GM23338 (cell line): ENCODE measurements around the gene LNX1. TPM values are rescaled to one million over a fixed set of nuclear protein-coding genes. Genes with fewer than 3 reads are reported as not detected.

ENCODE experiments used
- ATAC-seq: fragments of 200-7000 bp; cut with Tn5 transposase; 3 replicates; pipeline ENCODE4 v1.9.1; 2020
- DNase-seq: peaks from one replicate; pipeline ENCODE4 v3.0.0-alpha.2; 2015; ENCODE audit warnings: low spot score
- H2AFZ ChIP-seq: fragments of 200-600 bp; sonication (generic); 2 replicates; pipeline ENCODE4 v1.8.0; 2016; ENCODE audit warnings: antibody characterized with exemption, mild to moderate bottlenecking, moderate library complexity
- H3F3A ChIP-seq: fragments of 200-600 bp; sonication (generic); replicated peaks from 2 replicates; pipeline ENCODE4 v1.8.0; 2017; ENCODE audit warnings: antibody characterized with exemption, mixed run types, low read depth
- H3K27ac ChIP-seq: fragments of 200-600 bp; sonication (generic); 2 replicates; pipeline ENCODE4 v1.6.1; 2016; ENCODE audit warnings: low read depth
- H3K27me3 ChIP-seq: fragments of 200-600 bp; sonication (generic); 2 replicates; pipeline ENCODE4 v1.8.0; 2016; ENCODE audit warnings: mild to moderate bottlenecking, mixed run types, moderate library complexity; ENCODE audit not compliant: insufficient read depth
- H3K36me3 ChIP-seq: fragments of 200-600 bp; sonication (generic); 2 replicates; pipeline ENCODE4 v1.8.0; 2016; ENCODE audit warnings: mild to moderate bottlenecking; ENCODE audit not compliant: insufficient read depth
- H3K4me1 ChIP-seq: fragments of 200-600 bp; sonication (generic); 2 replicates; pipeline ENCODE4 v1.8.0; 2016; ENCODE audit warnings: mild to moderate bottlenecking, moderate library complexity; ENCODE audit not compliant: insufficient read depth
- H3K4me2 ChIP-seq: fragments of 200-600 bp; sonication (generic); 2 replicates; pipeline ENCODE4 v1.7.1; 2017; ENCODE audit warnings: mixed run types
- H3K4me3 ChIP-seq: fragments of 200-600 bp; sonication (generic); 2 replicates; pipeline ENCODE4 v1.6.1; 2016; ENCODE audit warnings: mixed run types
- H3K79me2 ChIP-seq: fragments of 200-600 bp; sonication (generic); replicated peaks from 2 replicates; pipeline ENCODE4 v1.8.0; 2017; ENCODE audit warnings: mild to moderate bottlenecking; ENCODE audit not compliant: insufficient read depth
- H3K9me2 ChIP-seq: fragments of 200-600 bp; sonication (generic); 2 replicates; pipeline ENCODE4 v1.8.0; 2017; ENCODE audit not compliant: insufficient read depth
- H4K20me1 ChIP-seq: fragments of 200-600 bp; sonication (generic); replicated peaks from 2 replicates; pipeline ENCODE4 v1.8.0; 2017; ENCODE audit warnings: mild to moderate bottlenecking; ENCODE audit not compliant: insufficient read depth
- H3K27ac Mint-ChIP-seq: 2 replicates; pipeline ENCODE4 v1.8.0; 2020; ENCODE audit warnings: inconsistent platforms, mild to moderate bottlenecking, moderate library complexity, mixed read lengths
- H3K27me3 Mint-ChIP-seq: 3 replicates; pipeline ENCODE4 v1.8.0; 2022; ENCODE audit warnings: low read depth, mild to moderate bottlenecking, moderate library complexity, mixed read lengths, inconsistent platforms; ENCODE audit not compliant: insufficient read depth, poor library complexity
- H3K36me3 Mint-ChIP-seq: 3 replicates; pipeline ENCODE4 v1.8.0; 2021; ENCODE audit warnings: low read depth, mild to moderate bottlenecking, inconsistent platforms, moderate library complexity, mixed read lengths
- H3K4me1 Mint-ChIP-seq: 3 replicates; pipeline ENCODE4 v1.8.0; 2020; ENCODE audit warnings: mild to moderate bottlenecking, inconsistent platforms, mixed read lengths
- H3K4me3 Mint-ChIP-seq: 3 replicates; pipeline ENCODE4 v1.8.0; 2021; ENCODE audit warnings: moderate library complexity, mild to moderate bottlenecking, inconsistent platforms, mixed read lengths
- H3K9me3 Mint-ChIP-seq: 3 replicates; pipeline ENCODE4 v1.8.0; 2020; ENCODE audit warnings: moderate library complexity, mild to moderate bottlenecking, inconsistent platforms, mixed read lengths
- CREB1 ChIP-seq: fragments of 250-450 bp; sonication (Bioruptor Pico); IDR thresholded peaks from 2 replicates; pipeline ENCODE4 v1.5.0; 2020; ENCODE audit warnings: low read depth, mild to moderate bottlenecking, moderate library complexity
- ETS1 ChIP-seq: IDR thresholded peaks from 2 replicates; pipeline ENCODE4 v1.6.1; 2016; ENCODE audit warnings: antibody characterized with exemption
- EZH2 ChIP-seq: fragments of 200-600 bp; sonication (generic); IDR thresholded peaks from one replicate; pipeline ENCODE4 v1.8.0; 2017; ENCODE audit warnings: antibody characterized with exemption, mild to moderate bottlenecking, low read depth; ENCODE audit not compliant: unreplicated experiment
- EZH2phosphoT487 ChIP-seq: fragments of 200-600 bp; sonication (generic); IDR thresholded peaks from one replicate; pipeline ENCODE4 v1.8.1; 2018; ENCODE audit warnings: antibody characterized with exemption; ENCODE audit not compliant: unreplicated experiment
- JUNB ChIP-seq: IDR thresholded peaks from one replicate; pipeline ENCODE4 v1.6.1; 2016; ENCODE audit warnings: antibody characterized with exemption; ENCODE audit not compliant: unreplicated experiment
- NANOG ChIP-seq: IDR thresholded peaks from 2 replicates; pipeline ENCODE4 v1.6.1; 2016; ENCODE audit warnings: antibody characterized with exemption, borderline replicate concordance
- POLR2AphosphoS5 ChIP-seq: IDR thresholded peaks from 2 replicates; pipeline ENCODE4 v1.6.1; 2016; ENCODE audit warnings: antibody characterized with exemption, low read depth
- STAT1 ChIP-seq: IDR thresholded peaks from one replicate; pipeline ENCODE4 v1.6.1; 2016; ENCODE audit warnings: antibody characterized with exemption; ENCODE audit not compliant: unreplicated experiment
- ZNF114 ChIP-seq: fragments of 250-450 bp; sonication (Bioruptor Pico); IDR thresholded peaks from 2 replicates; pipeline ENCODE4 v1.5.0; 2020; ENCODE audit warnings: mild to moderate bottlenecking, moderate library complexity
- ZNF331 ChIP-seq: fragments of 250-450 bp; sonication (Bioruptor Pico); IDR thresholded peaks from 2 replicates; pipeline ENCODE4 v1.5.0; 2020; ENCODE audit warnings: low read depth, mild to moderate bottlenecking, moderate library complexity
- polyA plus RNA-seq: library from polyadenylated mRNA; unstranded; fragments of >200 nt; fragmentation: Nextera tagmentation; extraction: Ambion mirVana; gene quantifications from 2 replicates; pipeline ENCODE4 v1.2.1, GENCODE V29; 2016
- total RNA-seq: library from RNA; depleted of rRNA; stranded (reverse); fragments of >200 nt; shearing (Covaris generic); gene quantifications from 2 replicates; pipeline ENCODE4 v1.2.3, GENCODE V29; 2014
- TF ChIP-seq, protein P1 (sequence below), 2 experiments: fragments of 200-600 bp in 1 of 2; sonication (generic) in 1 of 2; conservative IDR thresholded peaks; 2 replicates each; pipeline versions ENCODE4 v1.5.1 to v1.6.1; 2016 to 2017; ENCODE audit warnings: antibody characterized with exemption in 2 of 2, low read depth in 2 of 2, mild to moderate bottlenecking in 2 of 2, moderate library complexity in 1 of 2
- TF ChIP-seq, protein P2 (sequence below): fragments of 250-450 bp; sonication (Bioruptor Pico); IDR thresholded peaks from 2 replicates; pipeline ENCODE4 v1.5.0; 2020; ENCODE audit warnings: mild to moderate bottlenecking, moderate library complexity
- TF ChIP-seq, protein P3 (sequence below): IDR thresholded peaks from one replicate; pipeline ENCODE4 v1.6.1; 2018; ENCODE audit warnings: antibody characterized with exemption; ENCODE audit not compliant: unreplicated experiment

The LNX1 gene
- total and polyA plus RNA-seq, 2 experiments from 2014 or later, result 5.4 to 6.4 TPM

- no peaks in the 10 kb centered on the region for H3F3A ChIP-seq
- H3K4me2 ChIP-seq, result no peak overlapping the region
- Mint-ChIP-seq H3K36me3 (no peaks in the 10 kb centered on the region), H3K9me3 (peaks cover 4% of the 10 kb centered on the region), H3K27ac (no peak overlapping the region), H3K27me3 (peaks cover 2% of the 10 kb centered on the region), H3K4me3 (no peak overlapping the region), H3K4me1 (no peaks in the 10 kb centered on the region)
- no peak for ATAC-seq
- no peaks in the 10 kb centered on the region for H4K20me1 ChIP-seq
- TF ChIP-seq NANOG, result no peak
- no peak for TF ChIP-seq STAT1
- no peak for TF ChIP-seq POLR2AphosphoS5
- no peak for TF ChIP-seq ZNF114 (CRISPR knock-in tag)
- no peak for TF ChIP-seq JUNB
- TF ChIP-seq, protein P1, sequence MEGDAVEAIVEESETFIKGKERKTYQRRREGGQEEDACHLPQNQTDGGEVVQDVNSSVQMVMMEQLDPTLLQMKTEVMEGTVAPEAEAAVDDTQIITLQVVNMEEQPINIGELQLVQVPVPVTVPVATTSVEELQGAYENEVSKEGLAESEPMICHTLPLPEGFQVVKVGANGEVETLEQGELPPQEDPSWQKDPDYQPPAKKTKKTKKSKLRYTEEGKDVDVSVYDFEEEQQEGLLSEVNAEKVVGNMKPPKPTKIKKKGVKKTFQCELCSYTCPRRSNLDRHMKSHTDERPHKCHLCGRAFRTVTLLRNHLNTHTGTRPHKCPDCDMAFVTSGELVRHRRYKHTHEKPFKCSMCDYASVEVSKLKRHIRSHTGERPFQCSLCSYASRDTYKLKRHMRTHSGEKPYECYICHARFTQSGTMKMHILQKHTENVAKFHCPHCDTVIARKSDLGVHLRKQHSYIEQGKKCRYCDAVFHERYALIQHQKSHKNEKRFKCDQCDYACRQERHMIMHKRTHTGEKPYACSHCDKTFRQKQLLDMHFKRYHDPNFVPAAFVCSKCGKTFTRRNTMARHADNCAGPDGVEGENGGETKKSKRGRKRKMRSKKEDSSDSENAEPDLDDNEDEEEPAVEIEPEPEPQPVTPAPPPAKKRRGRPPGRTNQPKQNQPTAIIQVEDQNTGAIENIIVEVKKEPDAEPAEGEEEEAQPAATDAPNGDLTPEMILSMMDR (conservative IDR thresholded peaks at IDR 0.05; ENCODE audit: low read depth in 2 of 2), result no peak
- no peak for TF ChIP-seq CREB1 (CRISPR knock-in tag)
- no peak for TF ChIP-seq EZH2phosphoT487
- TF ChIP-seq ZNF331, result no peak
- no peak for TF ChIP-seq ETS1
- TF ChIP-seq, protein P2, sequence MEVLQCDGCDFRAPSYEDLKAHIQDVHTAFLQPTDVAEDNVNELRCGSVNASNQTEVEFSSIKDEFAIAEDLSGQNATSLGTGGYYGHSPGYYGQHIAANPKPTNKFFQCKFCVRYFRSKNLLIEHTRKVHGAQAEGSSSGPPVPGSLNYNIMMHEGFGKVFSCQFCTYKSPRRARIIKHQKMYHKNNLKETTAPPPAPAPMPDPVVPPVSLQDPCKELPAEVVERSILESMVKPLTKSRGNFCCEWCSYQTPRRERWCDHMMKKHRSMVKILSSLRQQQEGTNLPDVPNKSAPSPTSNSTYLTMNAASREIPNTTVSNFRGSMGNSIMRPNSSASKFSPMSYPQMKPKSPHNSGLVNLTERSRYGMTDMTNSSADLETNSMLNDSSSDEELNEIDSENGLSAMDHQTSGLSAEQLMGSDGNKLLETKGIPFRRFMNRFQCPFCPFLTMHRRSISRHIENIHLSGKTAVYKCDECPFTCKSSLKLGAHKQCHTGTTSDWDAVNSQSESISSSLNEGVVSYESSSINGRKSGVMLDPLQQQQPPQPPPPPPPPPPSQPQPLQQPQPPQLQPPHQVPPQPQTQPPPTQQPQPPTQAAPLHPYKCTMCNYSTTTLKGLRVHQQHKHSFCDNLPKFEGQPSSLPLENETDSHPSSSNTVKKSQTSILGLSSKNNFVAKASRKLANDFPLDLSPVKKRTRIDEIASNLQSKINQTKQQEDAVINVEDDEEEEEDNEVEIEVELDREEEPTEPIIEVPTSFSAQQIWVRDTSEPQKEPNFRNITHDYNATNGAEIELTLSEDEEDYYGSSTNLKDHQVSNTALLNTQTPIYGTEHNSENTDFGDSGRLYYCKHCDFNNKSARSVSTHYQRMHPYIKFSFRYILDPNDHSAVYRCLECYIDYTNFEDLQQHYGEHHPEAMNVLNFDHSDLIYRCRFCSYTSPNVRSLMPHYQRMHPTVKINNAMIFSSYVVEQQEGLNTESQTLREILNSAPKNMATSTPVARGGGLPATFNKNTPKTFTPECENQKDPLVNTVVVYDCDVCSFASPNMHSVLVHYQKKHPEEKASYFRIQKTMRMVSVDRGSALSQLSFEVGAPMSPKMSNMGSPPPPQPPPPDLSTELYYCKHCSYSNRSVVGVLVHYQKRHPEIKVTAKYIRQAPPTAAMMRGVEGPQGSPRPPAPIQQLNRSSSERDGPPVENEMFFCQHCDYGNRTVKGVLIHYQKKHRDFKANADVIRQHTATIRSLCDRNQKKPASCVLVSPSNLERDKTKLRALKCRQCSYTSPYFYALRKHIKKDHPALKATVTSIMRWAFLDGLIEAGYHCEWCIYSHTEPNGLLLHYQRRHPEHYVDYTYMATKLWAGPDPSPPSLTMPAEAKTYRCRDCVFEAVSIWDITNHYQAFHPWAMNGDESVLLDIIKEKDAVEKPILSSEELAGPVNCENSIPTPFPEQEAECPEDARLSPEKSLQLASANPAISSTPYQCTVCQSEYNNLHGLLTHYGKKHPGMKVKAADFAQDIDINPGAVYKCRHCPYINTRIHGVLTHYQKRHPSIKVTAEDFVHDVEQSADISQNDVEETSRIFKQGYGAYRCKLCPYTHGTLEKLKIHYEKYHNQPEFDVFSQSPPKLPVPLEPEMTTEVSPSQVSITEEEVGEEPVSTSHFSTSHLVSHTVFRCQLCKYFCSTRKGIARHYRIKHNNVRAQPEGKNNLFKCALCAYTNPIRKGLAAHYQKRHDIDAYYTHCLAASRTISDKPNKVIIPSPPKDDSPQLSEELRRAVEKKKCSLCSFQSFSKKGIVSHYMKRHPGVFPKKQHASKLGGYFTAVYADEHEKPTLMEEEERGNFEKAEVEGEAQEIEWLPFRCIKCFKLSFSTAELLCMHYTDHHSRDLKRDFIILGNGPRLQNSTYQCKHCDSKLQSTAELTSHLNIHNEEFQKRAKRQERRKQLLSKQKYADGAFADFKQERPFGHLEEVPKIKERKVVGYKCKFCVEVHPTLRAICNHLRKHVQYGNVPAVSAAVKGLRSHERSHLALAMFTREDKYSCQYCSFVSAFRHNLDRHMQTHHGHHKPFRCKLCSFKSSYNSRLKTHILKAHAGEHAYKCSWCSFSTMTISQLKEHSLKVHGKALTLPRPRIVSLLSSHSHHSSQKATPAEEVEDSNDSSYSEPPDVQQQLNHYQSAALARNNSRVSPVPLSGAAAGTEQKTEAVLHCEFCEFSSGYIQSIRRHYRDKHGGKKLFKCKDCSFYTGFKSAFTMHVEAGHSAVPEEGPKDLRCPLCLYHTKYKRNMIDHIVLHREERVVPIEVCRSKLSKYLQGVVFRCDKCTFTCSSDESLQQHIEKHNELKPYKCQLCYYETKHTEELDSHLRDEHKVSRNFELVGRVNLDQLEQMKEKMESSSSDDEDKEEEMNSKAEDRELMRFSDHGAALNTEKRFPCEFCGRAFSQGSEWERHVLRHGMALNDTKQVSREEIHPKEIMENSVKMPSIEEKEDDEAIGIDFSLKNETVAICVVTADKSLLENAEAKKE (CRISPR knock-in tag), result no peak
- no peak for TF ChIP-seq EZH2
- TF ChIP-seq, protein P3, sequence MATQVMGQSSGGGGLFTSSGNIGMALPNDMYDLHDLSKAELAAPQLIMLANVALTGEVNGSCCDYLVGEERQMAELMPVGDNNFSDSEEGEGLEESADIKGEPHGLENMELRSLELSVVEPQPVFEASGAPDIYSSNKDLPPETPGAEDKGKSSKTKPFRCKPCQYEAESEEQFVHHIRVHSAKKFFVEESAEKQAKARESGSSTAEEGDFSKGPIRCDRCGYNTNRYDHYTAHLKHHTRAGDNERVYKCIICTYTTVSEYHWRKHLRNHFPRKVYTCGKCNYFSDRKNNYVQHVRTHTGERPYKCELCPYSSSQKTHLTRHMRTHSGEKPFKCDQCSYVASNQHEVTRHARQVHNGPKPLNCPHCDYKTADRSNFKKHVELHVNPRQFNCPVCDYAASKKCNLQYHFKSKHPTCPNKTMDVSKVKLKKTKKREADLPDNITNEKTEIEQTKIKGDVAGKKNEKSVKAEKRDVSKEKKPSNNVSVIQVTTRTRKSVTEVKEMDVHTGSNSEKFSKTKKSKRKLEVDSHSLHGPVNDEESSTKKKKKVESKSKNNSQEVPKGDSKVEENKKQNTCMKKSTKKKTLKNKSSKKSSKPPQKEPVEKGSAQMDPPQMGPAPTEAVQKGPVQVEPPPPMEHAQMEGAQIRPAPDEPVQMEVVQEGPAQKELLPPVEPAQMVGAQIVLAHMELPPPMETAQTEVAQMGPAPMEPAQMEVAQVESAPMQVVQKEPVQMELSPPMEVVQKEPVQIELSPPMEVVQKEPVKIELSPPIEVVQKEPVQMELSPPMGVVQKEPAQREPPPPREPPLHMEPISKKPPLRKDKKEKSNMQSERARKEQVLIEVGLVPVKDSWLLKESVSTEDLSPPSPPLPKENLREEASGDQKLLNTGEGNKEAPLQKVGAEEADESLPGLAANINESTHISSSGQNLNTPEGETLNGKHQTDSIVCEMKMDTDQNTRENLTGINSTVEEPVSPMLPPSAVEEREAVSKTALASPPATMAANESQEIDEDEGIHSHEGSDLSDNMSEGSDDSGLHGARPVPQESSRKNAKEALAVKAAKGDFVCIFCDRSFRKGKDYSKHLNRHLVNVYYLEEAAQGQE, result no peak
- no peaks in the 10 kb centered on the region for H3K27me3 ChIP-seq
- no peak for DNase-seq
- no peaks in the 10 kb centered on the region for H3K36me3 ChIP-seq
- H2AFZ ChIP-seq, result no peak overlapping the region
- H3K4me3 ChIP-seq, result no peak overlapping the region
- no peaks in the 10 kb centered on the region for H3K9me2 ChIP-seq
- no peaks in the 10 kb centered on the region for H3K79me2 ChIP-seq
- H3K4me1 ChIP-seq, result no peaks in the 10 kb centered on the region
- no peak overlapping the region for H3K27ac ChIP-seq
Measured at GRCh38 chr4:53608242-53608641, 17.0 kb upstream of the LNX1 start.
